Lower leg skin (tissue), 4 donors: Measurements from ENCODE around the gene MYL7. TPM values are rescaled to one million over a fixed set of nuclear protein-coding genes. Genes with fewer than 3 reads are reported as not detected.
A peak's percentile ranks its signal among the peaks of the same experiment; 100 is the strongest.
"Not testable (repeated sequence)": the region's sequence is repeated elsewhere in the genome, so short reads cannot be mapped to it uniquely, and the experiment has no call there.

Source experiments
- DNase-seq, 2 donors: peaks; one replicate each; pipeline ENCODE4 v3.0.0-alpha.2; 2019; ENCODE audit warnings: low spot score in 2 of 2
- H3K4me3 ChIP-seq: fragments of 200-600 bp; sonication (generic); 2 replicates; pipeline ENCODE4 v1.5.1; 2017; ENCODE audit warnings: mild to moderate bottlenecking, low read depth; ENCODE audit not compliant: poor library complexity, severe bottlenecking
- POLR2A ChIP-seq, 2 donors: fragments of 450-650 bp; IDR thresholded peaks; one replicate each; pipeline ENCODE4 v1.6.1; 2016 to 2017; ENCODE audit warnings: antibody characterized with exemption in 2 of 2, mild to moderate bottlenecking in 1 of 2, moderate library complexity in 1 of 2
- WGBS, 2 donors: methylation state at CpG; one replicate each; pipeline ENCODE4 v1.1.5; 2018; 5-methylcytosine and 5-hydroxymethylcytosine counted together
- intact Hi-C: fragments of 100-400 bp; cut with DNase I; formaldehyde crosslinking; loops from one replicate; pipeline ENCODE4 v1.15.0; 2023; ENCODE audit warnings: low total_unique reads
- total RNA-seq, 4 donors: library from RNA; depleted of rRNA; stranded (reverse); fragments of >200 nt; gene quantifications; one replicate each; pipeline ENCODE4 v1.1.0, GENCODE V29; 2016
- TF ChIP-seq, protein P1 (sequence below), 3 donors: fragments of 450-650 bp; IDR thresholded peaks; one replicate each; pipeline ENCODE4 v1.5.1; 2016; ENCODE audit warnings: antibody characterized with exemption in 3 of 3, mild to moderate bottlenecking in 3 of 3, moderate library complexity in 2 of 3

Gene MYL7
- total RNA-seq, 4 donors from 2014 or later, result not detected

DNA sequence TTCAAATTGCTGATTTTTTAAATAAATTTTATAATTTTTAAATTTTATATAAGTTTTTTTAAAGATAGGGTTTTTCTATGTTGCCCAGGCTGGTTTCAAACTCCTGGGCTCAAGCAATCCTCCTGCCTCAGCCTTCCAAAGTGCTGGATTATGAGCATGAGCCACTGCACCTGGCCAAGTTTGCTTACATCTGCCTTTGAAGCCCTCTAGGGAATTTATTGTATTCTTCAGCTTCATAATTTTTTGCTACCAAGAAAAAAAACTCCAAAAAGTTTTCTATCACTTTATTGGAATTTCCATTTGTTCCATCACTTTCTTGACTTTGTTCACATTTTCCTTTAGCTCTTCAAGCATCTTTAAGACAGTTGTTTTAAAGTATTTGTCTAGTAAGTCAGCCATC, 14.0 kb downstream of the MYL7 start:
- intact Hi-C loops, result no loop called here
- H3K4me3 ChIP-seq, result no peak overlapping the region
- TF ChIP-seq, protein P1, sequence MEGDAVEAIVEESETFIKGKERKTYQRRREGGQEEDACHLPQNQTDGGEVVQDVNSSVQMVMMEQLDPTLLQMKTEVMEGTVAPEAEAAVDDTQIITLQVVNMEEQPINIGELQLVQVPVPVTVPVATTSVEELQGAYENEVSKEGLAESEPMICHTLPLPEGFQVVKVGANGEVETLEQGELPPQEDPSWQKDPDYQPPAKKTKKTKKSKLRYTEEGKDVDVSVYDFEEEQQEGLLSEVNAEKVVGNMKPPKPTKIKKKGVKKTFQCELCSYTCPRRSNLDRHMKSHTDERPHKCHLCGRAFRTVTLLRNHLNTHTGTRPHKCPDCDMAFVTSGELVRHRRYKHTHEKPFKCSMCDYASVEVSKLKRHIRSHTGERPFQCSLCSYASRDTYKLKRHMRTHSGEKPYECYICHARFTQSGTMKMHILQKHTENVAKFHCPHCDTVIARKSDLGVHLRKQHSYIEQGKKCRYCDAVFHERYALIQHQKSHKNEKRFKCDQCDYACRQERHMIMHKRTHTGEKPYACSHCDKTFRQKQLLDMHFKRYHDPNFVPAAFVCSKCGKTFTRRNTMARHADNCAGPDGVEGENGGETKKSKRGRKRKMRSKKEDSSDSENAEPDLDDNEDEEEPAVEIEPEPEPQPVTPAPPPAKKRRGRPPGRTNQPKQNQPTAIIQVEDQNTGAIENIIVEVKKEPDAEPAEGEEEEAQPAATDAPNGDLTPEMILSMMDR (IDR thresholded peaks at IDR 0.05), result no peak
- TF ChIP-seq POLR2A (IDR thresholded peaks at IDR 0.05), result no peak
- DNase-seq, result no peak

DNA sequence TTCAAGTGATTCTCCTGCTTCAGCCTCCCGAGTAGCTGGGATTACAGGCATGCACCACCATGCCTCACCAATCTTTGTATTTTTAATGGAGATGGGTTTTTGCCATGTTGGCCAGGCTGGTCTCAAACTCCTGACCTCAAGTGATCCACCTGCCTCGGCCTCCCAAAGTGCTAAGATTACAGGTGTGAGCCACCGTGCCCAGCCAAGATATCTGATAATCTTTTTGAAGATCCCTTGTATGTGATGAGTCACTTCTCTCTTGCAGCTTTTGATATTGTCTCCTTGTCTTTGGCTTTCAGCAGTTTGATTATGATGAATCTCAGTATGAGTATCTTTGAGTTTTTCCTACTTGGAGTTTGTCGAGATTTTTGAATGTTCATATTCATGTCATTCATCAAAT, 14.6 kb downstream of the MYL7 start:
- intact Hi-C loops, DNase-seq, H3K4me3 ChIP-seq: not testable (repeated sequence)
- 81 to 88% methylated on average over 4 of the region's 4 CpGs for WGBS, 2 donors

DNA sequence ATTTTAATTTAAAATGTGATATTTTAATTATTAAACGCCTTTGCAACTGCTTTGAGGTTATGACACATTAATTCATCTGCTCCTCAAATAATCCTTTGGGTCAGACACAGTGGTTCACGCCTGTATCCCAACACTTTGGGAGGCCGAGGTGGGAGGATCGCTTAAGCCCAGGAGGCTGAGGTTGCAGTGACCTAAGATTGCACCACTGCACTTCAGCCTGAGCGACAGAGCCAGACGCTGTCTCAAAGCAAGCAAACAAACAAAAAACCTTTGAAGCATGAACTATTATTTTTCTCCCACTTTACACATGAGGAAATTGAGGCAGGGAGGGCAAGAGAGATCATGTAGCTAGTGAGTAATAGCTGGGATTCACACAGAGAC, 16.3 kb downstream of the MYL7 start:
- WGBS, 2 donors, result 95 to 98% methylated on average over 6 of the region's 6 CpGs
- intact Hi-C loops, result no loop called here
- DNase-seq, result no peak
- TF ChIP-seq POLR2A (IDR thresholded peaks at IDR 0.05), result no peak
- TF ChIP-seq, protein P1 (IDR thresholded peaks at IDR 0.05), result no peak
- no peak overlapping the region for H3K4me3 ChIP-seq

DNA sequence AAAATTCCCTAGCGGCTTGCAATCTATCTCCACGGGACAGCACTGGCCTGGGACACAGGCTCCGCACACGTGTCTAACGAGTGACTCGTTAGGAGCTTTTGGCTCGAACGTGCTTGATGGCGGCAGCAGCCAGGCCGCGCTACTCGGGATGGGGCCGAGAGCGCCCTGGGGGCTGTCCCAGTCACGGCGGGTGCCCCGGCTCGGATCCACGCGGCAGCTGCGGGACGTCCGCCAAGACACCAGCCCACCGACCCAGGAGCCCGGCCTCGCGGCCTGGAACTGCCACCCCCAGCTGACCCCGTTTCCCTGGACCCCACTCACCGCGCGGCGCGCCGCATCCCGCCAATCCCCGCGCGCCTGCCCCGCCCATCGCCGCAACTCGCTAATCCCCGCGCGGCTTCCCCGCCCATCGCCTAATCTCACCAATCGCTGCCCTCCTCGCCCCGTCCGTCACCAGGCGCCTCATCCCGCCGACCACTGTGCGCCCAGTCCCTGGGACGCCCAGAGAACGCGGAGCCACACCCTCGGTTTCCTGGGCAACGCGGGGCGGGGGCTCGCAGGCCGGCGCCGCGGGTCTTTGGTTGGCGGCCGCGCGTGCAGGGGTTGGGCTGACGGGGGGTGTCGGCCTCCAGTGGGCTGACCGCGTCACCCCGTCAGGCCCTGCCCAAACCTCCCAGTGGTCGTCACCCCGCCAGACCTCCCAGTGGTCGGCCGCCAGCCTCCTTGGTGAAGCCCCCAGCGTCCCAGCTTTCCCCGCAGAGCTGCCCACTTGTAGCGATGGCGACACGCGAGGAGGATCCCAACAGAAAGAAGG, 17.7 kb downstream of the MYL7 start, which contains the start of gene POLD2:
Gene POLD2 (minus strand): TSS at position 359 of the 814 bp plus-strand sequence. CDS start 1,495 bp downstream, outside the sequence.
- intact Hi-C loops, result no loop called here
- TF ChIP-seq, protein P1 (IDR thresholded peaks at IDR 0.05), result no peak
- TF ChIP-seq POLR2A (IDR thresholded peaks at IDR 0.05), result no peak
- peak within 1 kb of the TSS; percentile 45 for H3K4me3 ChIP-seq
- WGBS, 2 donors, result 0% methylated on average over 45 to 51 of the region's 86 CpGs
- peak; percentile 97 to 100 for DNase-seq

DNA sequence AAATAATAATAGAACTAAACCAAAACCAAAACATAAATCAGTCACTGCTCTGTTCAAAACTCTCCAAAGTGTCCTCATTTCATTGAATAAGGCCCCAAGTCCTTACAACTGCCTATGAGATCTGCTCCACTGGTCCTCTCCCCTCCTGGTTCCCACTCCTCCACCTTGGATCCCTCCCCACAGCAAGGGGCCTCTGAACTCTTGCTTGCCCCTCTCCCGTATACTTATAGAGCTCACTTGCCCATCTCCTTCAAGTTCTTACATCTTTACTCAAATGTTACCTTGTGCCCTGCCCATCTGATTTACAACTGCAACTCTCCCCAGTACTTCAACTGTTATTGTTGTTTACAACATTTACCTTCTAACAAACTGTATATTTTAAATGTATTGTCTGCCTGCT, 18.6 kb downstream of the MYL7 start:
- TF ChIP-seq, protein P1 (IDR thresholded peaks at IDR 0.05), result no peak
- TF ChIP-seq POLR2A (IDR thresholded peaks at IDR 0.05), result no peak
- 56 to 57% methylated on average over 1 of the region's 1 CpG for WGBS, 2 donors
- H3K4me3 ChIP-seq, result no peak overlapping the region
- DNase-seq, result no peak
- intact Hi-C loops, result no loop called here

DNA sequence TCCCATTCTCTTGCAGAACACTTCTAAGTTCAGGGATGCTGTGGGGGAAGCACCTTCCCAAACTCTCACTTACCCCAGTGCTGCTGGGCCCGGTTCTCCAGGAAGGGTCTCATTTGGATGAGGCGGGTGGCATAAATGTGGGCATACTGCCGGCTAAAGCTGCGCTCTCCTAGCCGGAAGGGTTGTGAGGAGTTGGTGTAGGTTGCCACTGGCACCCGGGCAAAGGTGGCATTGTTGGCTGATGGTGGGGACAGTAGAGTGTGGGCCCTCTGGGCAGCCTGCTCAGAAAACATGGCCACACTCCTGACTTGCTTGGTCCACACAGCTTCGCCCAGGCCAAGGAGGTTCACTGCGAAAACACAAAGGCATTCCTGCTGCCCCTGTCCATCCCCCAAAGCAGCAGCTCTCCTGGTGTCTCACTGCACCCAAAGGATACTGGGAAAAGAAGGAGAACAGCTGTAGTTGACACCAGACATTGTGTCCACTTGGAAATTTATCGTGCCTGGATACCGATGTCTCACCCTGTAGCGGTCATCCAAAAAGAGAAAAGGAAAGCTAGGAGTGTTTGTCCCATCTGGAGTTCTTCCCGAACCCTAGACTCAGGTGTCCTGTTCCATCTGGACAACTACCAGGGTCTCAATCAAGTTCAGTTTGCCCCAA, 19.2 kb downstream of the MYL7 start:
- no peak overlapping the region for H3K4me3 ChIP-seq
- intact Hi-C loops, result no loop called here
- TF ChIP-seq, protein P1 (IDR thresholded peaks at IDR 0.05), result no peak
- no peak for TF ChIP-seq POLR2A (IDR thresholded peaks at IDR 0.05)
- no peak for DNase-seq
- WGBS, 2 donors, result 87 to 92% methylated on average over 12 of the region's 12 CpGs
